LHCN-M2 (cell line): ENCODE measurements around the gene SCN8A. TPM values are rescaled to one million over a fixed set of nuclear protein-coding genes. Genes with fewer than 3 reads are reported as not detected.
A peak's percentile ranks its signal among the peaks of the same experiment; 100 is the strongest.
"Not testable (repeated sequence)": the region's sequence is repeated elsewhere in the genome, so short reads cannot be mapped to it uniquely, and the experiment has no call there.

Experiments used
- DNase-seq: peaks from one replicate; pipeline ENCODE4 v3.0.0-alpha.2; 2012; ENCODE audit warnings: low read depth
- total RNA-seq: library from RNA; depleted of rRNA; stranded (reverse); fragments of >200 nt; gene quantifications from 2 replicates; pipeline ENCODE4 v1.2.3, GENCODE V29; 2014

SCN8A gene
- total RNA-seq, 1 experiment from 2014 or later, result 7.2 TPM

DNA sequence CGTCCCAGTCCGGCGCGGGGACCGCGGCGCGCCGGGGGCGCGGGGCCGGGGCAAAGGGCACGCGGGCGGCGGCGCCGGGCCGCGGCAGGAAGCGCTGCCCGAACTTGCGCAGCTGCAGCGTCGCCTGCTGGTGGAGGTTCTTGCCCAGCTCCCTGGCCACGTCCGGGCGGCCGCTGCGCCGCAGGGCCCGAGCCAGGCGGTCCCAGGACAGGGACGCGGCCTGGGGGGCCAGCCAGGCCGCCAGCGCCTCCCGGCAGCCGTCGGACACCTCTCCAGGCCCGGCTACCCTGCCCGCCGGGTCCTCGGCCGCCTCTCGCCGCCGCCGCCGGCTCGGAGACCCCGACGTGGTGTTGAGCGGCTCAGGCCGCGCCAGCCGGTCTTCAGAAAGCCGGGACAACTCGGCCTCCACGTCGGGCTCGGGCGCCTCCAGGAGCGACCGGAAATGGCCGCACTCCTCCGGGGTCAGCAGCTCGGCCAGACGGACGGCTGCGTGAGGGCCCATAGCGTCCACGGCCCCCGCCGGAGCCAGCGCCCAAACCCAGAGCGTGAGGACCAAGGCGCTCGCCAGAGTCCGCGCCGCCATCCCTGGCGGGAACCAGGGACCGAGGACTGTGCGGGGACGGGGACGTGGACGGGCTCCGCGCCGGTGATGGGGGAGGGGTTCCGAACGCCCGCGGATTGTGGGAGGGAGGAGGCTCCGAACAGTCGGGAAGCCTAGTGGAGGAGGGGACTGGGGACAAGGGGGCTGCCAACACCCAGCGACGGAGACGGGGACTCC lies 223.5 kb downstream of the SCN8A start:
- peak; percentile 45 for DNase-seq

DNA sequence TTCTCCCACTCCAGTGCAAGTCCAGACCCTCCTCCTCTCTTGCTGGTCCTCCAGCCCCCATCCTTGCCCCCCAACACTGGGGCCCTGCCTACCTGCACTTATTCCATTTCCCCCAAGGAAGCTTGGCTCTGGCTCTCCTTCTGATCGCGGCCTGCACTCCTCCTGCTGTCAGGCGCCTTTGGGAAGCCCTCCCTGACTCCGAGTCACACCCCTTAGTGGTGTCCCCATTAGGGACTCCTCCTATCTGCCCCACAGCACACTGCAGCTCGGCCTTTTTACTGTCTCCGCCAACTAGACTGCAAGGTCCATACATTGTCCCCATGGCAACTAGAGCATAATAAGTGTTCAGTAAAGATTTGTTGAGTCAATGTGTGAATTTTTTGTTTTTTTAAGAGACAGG lies 224.5 kb downstream of the SCN8A start:
- DNase-seq, result no peak

DNA sequence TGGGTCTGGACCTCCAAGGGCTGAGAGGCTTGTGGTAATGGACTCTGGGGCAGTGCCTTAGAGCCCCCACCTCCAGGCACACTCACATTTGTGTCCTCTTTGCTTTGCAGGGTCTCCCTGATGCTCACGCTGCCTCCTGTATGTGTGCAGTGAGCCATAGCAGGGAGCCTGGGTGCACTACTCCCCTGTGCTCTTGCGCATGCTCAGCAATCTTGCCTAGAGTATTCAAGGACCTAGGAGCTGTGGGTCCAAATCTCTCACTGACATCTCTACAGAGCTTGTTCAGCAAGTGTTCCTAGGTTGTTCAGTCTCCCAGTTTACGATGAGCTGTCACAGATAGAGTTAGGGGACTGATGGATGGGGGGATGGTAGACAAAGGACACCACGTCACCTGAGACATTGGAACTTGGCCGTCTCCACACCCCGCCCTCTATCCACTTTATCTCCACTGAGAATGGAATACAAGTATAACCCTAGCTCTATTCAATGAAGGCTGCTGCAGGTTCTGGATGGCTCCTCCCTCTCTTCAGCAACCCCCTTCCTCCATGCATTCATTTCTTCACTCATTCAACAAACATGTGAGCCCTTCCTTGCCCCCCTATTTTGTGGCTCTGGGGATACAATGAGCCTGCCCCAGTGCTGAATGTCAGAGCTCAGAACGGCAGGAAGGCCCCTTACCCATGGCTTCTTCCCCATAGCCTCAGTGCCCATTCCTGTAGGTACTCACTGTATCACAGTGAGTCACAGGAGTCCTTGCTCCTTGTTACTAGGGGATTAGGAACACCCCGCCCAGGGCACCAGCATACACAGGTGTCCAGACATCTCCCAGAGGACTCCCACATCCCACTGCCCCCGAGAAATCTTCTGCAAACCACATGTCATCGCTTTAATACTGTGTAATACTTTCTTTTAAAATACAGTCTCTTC lies 226.3 kb downstream of the SCN8A start:
- no peak for DNase-seq

DNA sequence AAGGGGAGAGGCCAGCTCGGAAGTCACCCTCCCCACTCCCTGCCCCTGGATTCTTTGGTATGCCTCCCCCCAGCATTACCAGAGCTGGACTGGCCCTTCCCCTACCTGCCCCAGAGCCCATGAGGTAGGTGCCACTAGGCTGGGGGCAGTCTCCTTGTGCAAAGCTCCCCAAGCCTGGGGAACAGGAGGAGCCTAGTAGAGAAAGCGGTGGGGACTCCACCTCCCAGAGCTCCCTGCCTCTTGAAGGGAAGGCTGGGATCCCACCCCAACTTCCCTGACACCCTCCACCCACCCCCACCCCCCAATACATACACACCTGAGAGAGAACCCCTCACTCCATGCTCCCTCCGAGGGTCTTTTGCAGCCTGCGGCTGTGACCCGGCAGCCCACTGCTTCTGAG lies 227.1 kb downstream of the SCN8A start:
- DNase-seq, result no peak

DNA sequence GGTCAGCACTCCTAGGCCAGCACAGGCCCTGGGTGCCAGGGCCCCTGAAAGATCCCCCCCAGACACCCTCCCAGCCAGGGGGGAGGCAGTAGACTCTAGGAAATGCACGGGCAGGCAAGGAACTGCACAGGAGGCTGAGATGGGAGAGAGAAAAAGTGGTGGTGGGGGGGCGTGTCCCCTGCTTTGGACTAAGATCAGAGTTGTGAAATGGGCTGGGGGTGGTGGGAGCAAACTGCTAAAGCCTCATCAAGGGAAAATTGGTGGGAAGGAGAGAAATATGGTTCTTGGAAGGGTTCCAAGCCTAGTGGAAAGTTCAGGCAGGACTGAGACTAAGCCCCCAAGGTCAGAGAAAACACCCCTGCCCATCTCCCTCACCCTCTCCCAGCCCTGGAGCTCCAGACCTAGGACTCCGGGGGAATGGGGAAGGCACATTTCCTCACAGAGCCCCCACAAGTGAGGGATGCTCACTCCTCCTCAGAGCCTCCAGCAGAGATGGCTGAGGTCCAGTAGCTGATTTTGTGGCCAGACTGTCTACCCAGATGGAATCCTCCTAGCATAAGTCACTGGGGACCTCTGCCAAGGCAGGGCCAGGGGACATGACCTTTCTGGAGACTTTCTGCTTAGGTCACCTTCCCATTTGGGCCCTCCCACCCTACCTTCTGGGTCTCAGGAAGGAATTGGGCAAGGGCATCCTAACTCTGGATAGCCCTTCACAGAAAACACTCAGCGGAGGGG lies 227.7 kb downstream of the SCN8A start:
- peak; percentile 70 for DNase-seq

DNA sequence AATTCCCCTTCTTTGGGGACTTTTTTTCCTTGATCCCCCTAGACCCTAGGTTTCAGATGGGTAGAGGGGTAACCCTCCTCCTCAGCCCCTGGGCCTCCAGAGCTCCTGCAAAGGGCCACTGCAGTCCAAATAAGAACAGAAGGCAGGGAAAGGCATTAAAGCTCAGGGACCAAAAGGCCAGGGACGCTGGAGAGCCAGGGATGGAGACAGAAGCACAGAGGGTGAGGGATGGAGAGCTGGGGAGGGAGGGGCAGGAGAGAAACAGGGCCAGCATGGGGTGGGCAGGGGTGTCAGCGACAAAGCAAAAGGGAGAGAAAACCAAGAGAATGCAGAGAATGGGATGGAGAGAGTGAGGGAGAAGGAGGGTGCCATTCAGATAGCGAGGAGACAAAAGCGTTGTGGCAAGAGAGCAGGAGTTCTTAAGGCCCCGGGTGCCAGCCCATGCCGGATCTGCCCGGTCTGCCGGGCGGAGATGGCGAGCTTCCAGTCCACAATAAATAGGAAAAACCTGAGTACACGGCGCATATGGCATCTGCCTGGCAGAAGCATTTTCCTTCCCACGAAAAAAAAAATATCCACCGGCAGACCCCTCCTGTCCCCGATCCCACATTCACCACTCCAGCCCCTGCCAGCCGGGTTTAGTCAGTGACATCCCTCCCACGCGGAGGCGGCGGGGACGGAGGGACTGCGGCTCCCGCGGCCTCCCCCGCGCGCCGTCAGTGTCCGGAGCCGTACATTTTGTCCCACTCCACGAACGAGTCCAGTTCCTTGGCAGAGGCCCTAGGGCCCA lies 228.9 kb downstream of the SCN8A start:
- peak; percentile 25 for DNase-seq

DNA sequence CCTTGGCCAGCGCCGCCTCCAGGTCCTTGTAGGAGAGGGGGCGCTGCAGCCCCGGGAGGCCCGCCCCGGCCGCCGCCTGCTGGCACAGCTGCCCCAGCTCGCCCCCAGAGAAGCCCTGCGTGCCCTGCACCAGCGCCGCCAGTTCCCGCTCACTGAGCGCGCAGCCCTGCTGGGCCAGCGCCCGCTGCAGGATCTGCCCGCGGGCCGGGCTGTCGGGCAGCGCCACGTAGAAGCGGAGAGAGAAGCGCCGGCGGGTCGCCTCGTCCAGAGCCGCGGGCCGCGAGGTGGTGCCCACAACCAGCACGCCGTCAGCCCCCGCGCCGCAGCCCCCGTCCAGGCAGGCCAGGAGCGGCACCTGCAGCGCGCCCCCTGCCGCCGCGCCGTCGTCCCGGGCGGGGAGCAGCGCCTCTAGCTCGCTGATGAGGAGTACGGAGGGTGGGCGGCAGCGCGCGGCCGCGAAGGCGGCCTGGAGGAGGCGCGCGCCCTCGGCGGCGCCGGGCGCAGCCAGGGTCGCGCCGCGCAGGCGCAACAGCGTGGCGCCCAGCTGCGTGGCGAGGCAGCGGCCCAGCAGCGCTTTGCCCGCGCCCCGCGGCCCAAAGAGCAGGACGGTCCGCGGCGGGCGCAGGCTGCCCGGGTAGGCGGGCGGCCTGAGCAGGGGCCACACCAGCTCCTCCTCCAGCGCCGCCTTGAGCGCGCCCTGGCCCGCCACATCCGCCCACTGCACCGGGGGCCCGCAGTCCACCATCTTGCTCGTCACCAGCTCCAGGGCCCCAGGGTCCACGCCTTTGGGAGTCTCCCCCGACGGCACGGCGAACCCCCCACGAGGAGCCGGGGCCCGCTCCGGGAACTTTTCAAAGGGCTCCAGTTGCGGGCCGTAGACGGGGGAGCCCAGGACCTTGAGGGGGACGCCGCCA lies 229.8 kb downstream of the SCN8A start:
- DNase-seq, result peak; percentile 55

DNA sequence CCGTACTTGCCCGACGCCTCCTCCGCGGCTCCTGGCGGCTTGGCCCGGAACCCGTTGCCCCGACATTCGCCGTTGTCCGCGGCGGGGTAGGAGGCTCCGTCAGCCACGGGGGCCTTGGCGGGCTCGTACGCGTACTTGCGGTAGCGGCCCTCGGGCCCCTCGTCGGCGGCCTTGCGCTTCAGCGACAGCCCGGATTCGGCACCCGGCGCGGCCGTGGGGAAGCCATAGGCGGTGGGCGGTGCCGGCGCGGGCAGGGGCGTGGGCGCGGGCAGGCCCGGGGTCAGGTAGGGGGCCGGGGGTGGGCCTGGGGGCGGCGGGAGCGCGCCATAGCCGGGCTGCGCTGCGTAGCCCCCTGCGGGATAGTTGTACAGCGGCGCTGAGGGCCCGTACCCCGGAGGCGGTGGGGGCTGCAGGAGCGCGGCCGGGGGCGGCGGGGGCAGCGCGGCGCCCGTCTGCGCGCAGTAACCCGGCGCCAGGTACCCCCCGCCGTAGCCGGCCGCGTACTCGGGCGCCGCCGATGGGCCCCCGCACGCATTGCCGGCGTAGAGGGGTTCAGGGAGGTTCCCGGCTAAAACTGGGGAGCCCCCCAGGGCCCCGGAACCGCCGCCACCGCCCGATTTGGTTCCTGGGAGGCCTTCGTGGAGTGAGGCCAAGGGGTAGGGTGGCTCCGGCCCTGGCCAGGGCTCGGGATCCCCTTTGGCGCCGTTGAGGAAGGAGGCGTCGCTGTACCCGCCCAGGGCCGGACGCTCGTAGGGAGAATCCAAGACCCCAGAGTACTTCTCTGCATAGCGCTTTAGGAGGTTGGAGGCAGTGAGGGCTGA lies 230.6 kb downstream of the SCN8A start:
- no peak for DNase-seq

DNA sequence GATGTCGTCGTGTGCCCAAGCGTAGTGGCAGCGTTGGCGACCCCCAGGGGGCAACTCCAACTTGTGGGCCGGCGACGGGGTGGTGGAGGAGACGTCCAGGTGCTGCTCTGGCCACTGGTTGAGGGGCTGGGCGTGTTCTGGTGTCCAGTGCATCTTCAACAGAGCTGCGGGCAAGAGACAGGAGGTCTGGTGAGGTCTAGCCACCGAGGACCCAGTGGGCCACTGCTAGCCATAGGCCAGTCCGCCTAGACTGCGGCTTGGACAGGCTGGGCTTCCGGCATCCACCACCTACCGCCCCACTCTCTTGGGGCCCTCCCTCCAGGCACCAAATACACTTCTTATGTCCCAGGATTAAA lies 231.2 kb downstream of the SCN8A start:
- DNase-seq, result no peak

DNA sequence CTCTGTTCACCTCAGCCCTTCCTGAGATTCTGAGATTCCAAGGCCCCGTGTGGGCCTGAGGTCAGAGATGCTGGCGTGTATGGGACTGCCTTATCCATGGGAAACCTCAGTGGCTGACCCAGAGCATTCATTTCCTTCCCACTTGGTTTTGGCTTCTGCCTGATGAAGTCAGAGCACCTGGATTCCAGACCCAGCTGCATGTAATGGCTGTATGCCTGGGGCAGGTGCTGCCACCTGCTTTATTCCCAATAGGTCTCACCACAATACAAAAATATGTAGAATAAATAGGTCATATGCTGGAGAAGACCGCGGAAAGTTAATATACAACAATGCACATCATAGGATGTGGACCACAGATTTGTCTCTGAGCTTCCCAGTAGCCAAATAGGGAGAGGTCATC lies 231.9 kb downstream of the SCN8A start:
- DNase-seq, result no peak

DNA sequence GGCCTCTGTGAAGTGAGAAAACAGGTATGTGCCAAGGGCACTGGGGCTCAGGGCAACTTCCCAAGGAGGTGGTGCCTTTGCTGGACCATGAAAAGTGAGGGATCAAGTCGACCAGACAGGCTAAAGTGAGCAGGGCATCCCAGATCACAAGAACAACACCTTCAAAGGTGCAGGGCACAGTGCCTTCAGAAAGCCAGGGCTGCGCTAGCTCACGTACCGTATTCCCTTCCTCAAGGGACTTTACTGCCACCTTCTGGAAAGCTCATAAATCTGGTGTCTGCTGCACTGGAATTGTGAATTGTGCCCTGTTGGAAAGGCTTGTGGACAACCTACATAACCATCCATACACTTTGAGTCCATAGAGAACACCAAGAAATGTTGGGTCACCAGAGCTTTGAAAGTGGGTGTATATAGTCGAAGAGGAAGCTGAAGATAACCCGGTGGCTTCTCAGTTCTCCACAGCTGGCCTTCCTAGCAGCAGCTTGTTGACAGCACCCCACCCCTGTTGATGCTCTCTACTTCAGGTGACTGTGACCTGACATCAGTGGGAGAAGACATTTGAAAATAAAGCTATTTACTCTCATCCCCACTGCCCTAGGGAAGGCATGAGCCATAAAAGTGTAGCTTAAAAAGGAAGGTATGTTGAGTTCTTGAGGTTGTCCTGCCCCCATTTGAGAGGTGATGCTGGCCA lies 233.0 kb downstream of the SCN8A start:
- DNase-seq, result peak; percentile 61

DNA sequence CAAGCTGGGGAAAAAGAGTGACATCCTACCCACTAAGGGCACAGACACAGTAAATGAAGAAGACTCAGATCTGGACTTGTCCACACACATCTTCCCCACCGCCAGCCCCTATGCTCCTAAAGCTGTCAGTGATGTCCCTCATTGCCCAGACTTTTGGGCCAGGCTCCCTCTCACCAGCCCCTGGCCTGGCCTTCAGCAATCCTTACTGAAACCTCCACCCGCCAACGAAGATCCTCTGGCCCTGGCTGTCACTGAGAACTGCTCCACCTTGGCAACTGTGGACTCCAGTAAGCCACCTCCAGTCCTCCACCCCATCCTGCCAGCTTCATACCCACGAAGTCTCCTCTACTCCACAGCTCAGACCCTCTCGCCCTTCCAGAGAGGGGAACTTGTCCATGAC lies 234.2 kb downstream of the SCN8A start:
- DNase-seq, result no peak

DNA sequence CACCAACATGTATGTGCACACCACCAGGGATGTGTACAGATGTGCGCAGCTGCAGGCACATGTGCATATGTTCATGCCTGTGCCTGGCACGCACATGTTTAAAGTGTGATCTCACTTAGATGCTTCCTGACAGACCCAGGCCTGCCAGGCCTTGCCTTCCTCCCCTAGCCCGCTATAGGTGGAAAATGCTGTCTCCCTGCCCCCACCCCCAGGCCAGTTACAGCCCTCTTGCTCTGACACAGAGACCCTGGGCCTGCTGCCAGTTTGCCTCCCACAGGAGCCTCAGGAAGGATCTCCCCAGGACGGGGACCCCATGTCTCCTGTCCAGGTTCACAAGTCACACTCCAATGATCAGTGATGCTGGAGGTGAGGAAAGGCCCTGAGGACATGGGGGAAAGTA lies 235.8 kb downstream of the SCN8A start:
- no peak for DNase-seq

DNA sequence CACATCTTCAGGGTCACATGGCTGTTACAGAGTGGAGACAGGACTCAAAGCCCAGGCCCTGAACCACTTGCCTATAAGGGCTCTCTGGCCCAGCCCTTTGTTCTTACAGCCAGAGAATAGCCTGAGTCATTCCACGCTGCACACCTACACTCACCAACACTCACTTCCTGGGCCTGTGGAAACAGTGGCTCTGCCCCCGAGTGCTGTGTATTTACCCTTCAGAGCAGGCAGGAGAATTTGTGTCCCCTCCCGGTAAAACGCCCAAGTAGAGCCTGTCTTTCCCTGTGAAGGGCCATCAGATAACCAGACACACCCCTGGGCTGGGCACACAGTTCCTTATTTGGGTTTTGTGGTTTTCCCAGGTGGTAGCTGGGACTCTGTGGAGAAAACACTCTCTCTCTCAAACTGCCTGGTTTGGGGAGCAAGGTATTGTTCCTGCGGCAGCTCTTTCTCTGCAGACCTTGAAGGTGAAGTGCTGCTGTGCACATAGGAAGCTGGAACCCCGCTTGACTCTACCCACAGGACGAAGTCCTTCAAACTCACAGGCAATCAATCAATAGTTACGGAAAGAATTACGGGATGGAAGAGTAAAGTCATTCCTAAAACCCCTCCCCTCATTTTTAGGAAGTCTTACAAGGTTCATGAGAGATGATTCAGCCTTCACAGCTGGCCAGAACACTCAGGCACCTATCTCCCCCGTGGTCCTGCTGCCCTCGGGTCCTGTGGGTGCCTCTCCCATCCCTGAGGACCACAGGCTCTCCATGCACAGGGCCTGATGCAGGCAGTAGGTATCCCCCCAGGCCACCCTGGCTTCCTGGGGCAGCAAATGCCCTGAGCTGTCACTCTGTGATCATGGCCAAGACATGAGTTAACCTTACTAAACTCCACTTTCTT lies 237.1 kb downstream of the SCN8A start:
- peak; percentile 27 for DNase-seq

DNA sequence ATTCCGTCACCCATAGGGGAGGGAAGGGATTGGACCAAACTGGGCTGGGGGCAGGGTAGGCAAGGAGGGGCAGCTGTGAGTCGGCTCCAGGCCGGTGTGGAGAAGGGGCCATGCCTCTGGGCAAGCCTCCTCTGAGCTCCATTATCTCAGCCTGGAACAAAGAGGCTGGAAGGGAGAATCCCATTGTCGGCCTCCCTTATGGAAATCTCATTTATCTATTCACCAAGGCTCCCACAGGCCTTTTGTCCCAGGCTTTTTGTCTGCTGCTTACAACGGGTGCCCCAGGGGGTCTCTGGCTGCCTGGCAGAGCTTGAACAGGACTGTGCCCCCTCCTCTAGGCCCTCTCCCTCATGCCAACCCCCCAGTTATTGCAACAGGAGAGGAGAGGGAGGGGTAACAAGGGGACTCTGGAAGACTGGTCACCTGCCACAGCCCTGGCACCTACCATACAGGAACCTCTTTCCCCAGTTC lies 238.0 kb downstream of the SCN8A start:
- no peak for DNase-seq

DNA sequence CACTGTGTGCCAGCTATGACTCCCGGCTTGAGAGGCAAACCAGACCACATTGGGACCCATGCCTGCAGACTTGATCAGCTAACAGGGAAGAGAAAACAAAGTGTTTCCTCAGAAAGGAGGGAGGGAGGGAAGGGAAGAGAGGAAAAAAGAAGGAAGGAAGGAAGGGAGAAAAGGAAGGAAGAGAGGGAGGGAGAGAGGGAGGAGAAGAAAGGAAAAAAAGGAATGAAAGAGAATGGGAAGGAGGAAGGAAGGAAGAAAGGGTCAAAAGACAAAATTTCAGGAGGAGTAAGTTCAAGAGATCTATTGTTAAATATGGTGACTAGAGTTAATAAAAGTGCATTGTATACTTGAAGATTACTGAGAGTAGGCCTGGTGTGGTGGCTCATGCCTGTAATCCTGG lies 238.6 kb downstream of the SCN8A start:
- DNase-seq, result no peak

DNA sequence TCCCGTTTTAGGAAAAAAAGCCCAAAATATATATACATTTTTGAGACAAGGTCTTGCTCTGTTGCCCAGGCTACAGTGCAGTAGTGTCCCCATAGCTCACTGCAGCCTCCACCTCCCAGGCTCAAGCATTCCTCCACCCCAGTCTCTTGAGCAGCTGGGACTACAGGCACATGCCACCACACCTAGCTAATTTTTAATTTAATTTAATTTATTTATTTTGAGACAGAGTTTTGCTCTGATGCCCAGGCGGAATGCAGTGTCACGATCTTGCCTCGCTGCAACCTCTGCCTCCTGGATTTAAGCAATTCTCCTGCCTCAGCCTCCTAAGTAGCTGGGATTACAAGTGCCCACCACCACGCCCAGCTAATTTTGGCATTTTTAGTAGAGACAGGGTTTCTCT lies 240.8 kb downstream of the SCN8A start:
- DNase-seq, result not testable (repeated sequence)
